ENCODE measurements around the gene NPIPA1.
"Not testable (repeated sequence)": the region's sequence is repeated elsewhere in the genome, so short reads cannot be mapped to it uniquely, and the experiment has no call there.

The NPIPA1 gene

GRCh38 chr16:14965328-14965727, 28.1 kb downstream of the NPIPA1 start:
- H3K27ac ChIP-seq (replicated peaks) = no peak overlapping the region
- peaks cover 4% of the 10 kb centered on the region for H3K27me3 ChIP-seq (ENCODE audit: insufficient read depth, poor library complexity, severe bottlenecking)
- TF ChIP-seq POLR2AphosphoS5 (IDR thresholded peaks at IDR 0.05; ENCODE audit: low read depth) (no peak), CTCF (IDR thresholded peaks at IDR 0.05; ENCODE audit: insufficient read depth, low read length) (no peak)
- DNase-seq (ENCODE audit: low read depth in 1 of 2, low spot score in 1 of 2) = no peak
- no peak overlapping the region for H3K4me3 ChIP-seq (replicated peaks; ENCODE audit: insufficient read depth, low read length)

- DNase-seq (ENCODE audit: low read depth in 1 of 2, low spot score in 1 of 2); H3K27ac ChIP-seq (replicated peaks); H3K4me3 ChIP-seq (replicated peaks; ENCODE audit: insufficient read depth, low read length): not testable (repeated sequence)
These were observed 32.6 kb downstream of the NPIPA1 start for GRCh38 chr16:14969795-14970194.

GRCh38 chr16:14971621-14972228, 34.5 kb downstream of the NPIPA1 start:
- not testable (repeated sequence) for H3K27ac ChIP-seq (replicated peaks); DNase-seq (ENCODE audit: low read depth in 1 of 2, low spot score in 1 of 2); H3K27me3 ChIP-seq (ENCODE audit: insufficient read depth, poor library complexity, severe bottlenecking); H3K4me3 ChIP-seq (replicated peaks; ENCODE audit: insufficient read depth, low read length)

More at GRCh38 chr16:14969795-14970194, 32.6 kb downstream of the NPIPA1 start:
- H3K27me3 ChIP-seq (ENCODE audit: insufficient read depth, poor library complexity, severe bottlenecking) = not testable (repeated sequence)

GRCh38 chr16:14973785-14974322, 36.6 kb downstream of the NPIPA1 start:
- not testable (repeated sequence) for H3K27me3 ChIP-seq (ENCODE audit: insufficient read depth, poor library complexity, severe bottlenecking); H3K27ac ChIP-seq (replicated peaks)
- peak in 1 of 2 experiments; percentile 47 for DNase-seq (ENCODE audit: low read depth in 1 of 2, low spot score in 1 of 2)
- peak overlapping the region; percentile 95 for H3K4me3 ChIP-seq (replicated peaks; ENCODE audit: insufficient read depth, low read length)

- Histone ChIP-seq H3K27ac (replicated peaks) (peak overlapping the region; percentile 86), H3K4me3 (replicated peaks; ENCODE audit: insufficient read depth, low read length) (peak overlapping the region; percentile 95)
- DNase-seq (ENCODE audit: low read depth in 1 of 2, low spot score in 1 of 2) = peak in 1 of 2 experiments; percentile 52
These were observed 37.0 kb downstream of the NPIPA1 start for GRCh38 chr16:14974331-14974655.

GRCh38 chr16:14974656-14975417, 37.6 kb downstream of the NPIPA1 start, which contains the start of gene PDXDC1:
Gene PDXDC1, plus strand, starts transcription at chr16:14975026. Its CDS starts 174 bp downstream, at chr16:14975200.
- H3K27me3 ChIP-seq (ENCODE audit: insufficient read depth, poor library complexity, severe bottlenecking) = not testable (repeated sequence)
- TF ChIP-seq POLR2AphosphoS5 (IDR thresholded peaks at IDR 0.05; ENCODE audit: low read depth) = peak; percentile 93
- peak within 1 kb of the TSS; percentile 95 for H3K4me3 ChIP-seq (replicated peaks; ENCODE audit: insufficient read depth, low read length)
- H3K27ac ChIP-seq (replicated peaks) = peak within 1 kb of the TSS; percentile 86
- DNase-seq (ENCODE audit: low read depth in 1 of 2, low spot score in 1 of 2) = peak; percentile 97 to 99

More at GRCh38 chr16:14974331-14974655, 37.0 kb downstream of the NPIPA1 start:
- not testable (repeated sequence) for H3K27me3 ChIP-seq (ENCODE audit: insufficient read depth, poor library complexity, severe bottlenecking)

GRCh38 chr16:14975418-14976194, 38.4 kb downstream of the NPIPA1 start:
- Histone ChIP-seq H3K4me3 (replicated peaks; ENCODE audit: insufficient read depth, low read length) (peak overlapping the region; percentile 95), H3K27ac (replicated peaks) (peak overlapping the region; percentile 86)
- DNase-seq (ENCODE audit: low read depth in 1 of 2, low spot score in 1 of 2) = peak; percentile 30 to 44
- not testable (repeated sequence) for H3K27me3 ChIP-seq (ENCODE audit: insufficient read depth, poor library complexity, severe bottlenecking)

GRCh38 chr16:14976971-14977736, 39.9 kb downstream of the NPIPA1 start:
- H3K27ac ChIP-seq (replicated peaks); H3K27me3 ChIP-seq (ENCODE audit: insufficient read depth, poor library complexity, severe bottlenecking); H3K4me3 ChIP-seq (replicated peaks; ENCODE audit: insufficient read depth, low read length); DNase-seq (ENCODE audit: low read depth in 1 of 2, low spot score in 1 of 2): not testable (repeated sequence)

- not testable (repeated sequence) for H3K27ac ChIP-seq (replicated peaks); H3K27me3 ChIP-seq (ENCODE audit: insufficient read depth, poor library complexity, severe bottlenecking); H3K4me3 ChIP-seq (replicated peaks; ENCODE audit: insufficient read depth, low read length); DNase-seq (ENCODE audit: low read depth in 1 of 2, low spot score in 1 of 2)
These were observed 41.0 kb downstream of the NPIPA1 start for GRCh38 chr16:14978281-14978680.

GRCh38 chr16:14978908-14979307, 41.7 kb downstream of the NPIPA1 start:
- DNase-seq (ENCODE audit: low read depth in 1 of 2, low spot score in 1 of 2); H3K27ac ChIP-seq (replicated peaks); H3K4me3 ChIP-seq (replicated peaks; ENCODE audit: insufficient read depth, low read length); H3K27me3 ChIP-seq (ENCODE audit: insufficient read depth, poor library complexity, severe bottlenecking): not testable (repeated sequence)

- not testable (repeated sequence) for H3K27me3 ChIP-seq (ENCODE audit: insufficient read depth, poor library complexity, severe bottlenecking); H3K4me3 ChIP-seq (replicated peaks; ENCODE audit: insufficient read depth, low read length); H3K27ac ChIP-seq (replicated peaks); DNase-seq (ENCODE audit: low read depth in 1 of 2, low spot score in 1 of 2)
These were observed 44.0 kb downstream of the NPIPA1 start for GRCh38 chr16:14981234-14981633.

GRCh38 chr16:14982521-14982920, 45.3 kb downstream of the NPIPA1 start:
- not testable (repeated sequence) for H3K27me3 ChIP-seq (ENCODE audit: insufficient read depth, poor library complexity, severe bottlenecking); H3K4me3 ChIP-seq (replicated peaks; ENCODE audit: insufficient read depth, low read length); DNase-seq (ENCODE audit: low read depth in 1 of 2, low spot score in 1 of 2); H3K27ac ChIP-seq (replicated peaks)
